ENCODE data around the gene FMN1. TPM values are rescaled to one million over a fixed set of nuclear protein-coding genes. Genes with fewer than 3 reads are reported as not detected.

The FMN1 gene
- total RNA-seq, 1 donor from 2014 or later: 20.1 TPM

DNA sequence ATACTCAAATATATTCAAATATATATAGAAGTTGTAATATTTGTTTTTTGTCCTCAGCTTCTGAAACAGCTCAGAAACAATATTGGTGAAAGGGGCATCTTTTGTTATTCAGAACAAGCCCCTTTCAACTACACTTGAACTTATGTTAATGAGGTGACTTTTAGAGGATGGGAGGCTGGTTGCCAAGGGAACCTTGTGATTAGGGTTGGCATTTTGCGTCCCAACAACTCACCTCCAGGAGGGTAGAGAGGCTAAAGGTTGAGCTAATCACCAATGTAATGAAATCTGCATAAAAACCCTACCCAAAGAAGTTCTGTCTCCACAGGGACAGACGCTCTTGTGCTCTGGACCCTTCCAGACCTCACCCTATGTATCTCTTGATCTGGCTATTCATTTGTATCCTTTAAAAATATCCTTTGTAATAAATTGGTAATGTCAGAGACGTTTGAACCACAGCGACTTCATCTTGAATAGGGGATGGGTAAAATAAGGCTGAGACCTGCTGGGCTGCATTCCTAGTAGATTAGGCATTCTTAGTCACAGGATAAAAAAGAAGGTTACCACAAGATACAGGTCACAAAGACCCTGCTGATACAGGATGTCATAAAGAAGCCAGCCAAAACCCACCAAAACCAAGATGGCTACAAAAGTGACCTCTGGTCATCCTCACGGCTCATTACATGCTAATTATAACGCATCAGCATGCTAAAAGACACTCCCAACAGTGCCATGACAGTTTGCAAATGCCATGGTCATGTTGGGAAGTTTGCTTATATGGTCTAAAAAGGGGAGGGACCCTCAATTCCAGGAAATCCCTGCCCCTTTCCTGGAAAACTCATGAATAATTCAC lies 111.1 kb downstream of the FMN1 start:
- Histone ChIP-seq H3K9me3 (no peaks in the 10 kb centered on the region), H3K36me3 (no peaks in the 10 kb centered on the region), H3K27ac (no peak overlapping the region), H3K4me1 (no peaks in the 10 kb centered on the region), H3K27me3 (no peaks in the 10 kb centered on the region), H3K4me3 (no peak overlapping the region)
- no peak for TF ChIP-seq CTCF (IDR thresholded peaks at IDR 0.05)
- TF ChIP-seq POLR2A (IDR thresholded peaks at IDR 0.05): no peak
- TF ChIP-seq POLR2AphosphoS5 (IDR thresholded peaks at IDR 0.05; ENCODE audit: insufficient read depth in 1 of 2, low read depth in 1 of 2): no peak
- intact Hi-C loops (cut with DNase I): no loop called here
- DNase-seq (ENCODE audit: extremely low spot score in 2 of 2): no peak

- TF ChIP-seq POLR2A (IDR thresholded peaks at IDR 0.05) (no peak), CTCF (IDR thresholded peaks at IDR 0.05) (no peak), POLR2AphosphoS5 (IDR thresholded peaks at IDR 0.05; ENCODE audit: insufficient read depth in 1 of 2, low read depth in 1 of 2) (no peak)
- Histone ChIP-seq H3K4me1 (no peaks in the 10 kb centered on the region), H3K27ac (no peak overlapping the region), H3K27me3 (no peaks in the 10 kb centered on the region), H3K36me3 (no peaks in the 10 kb centered on the region), H3K4me3 (no peak overlapping the region), H3K9me3 (no peaks in the 10 kb centered on the region)
- no peak for DNase-seq (ENCODE audit: extremely low spot score in 2 of 2)
- intact Hi-C loops (cut with DNase I): no loop called here
Observed at GRCh38 chr15:33080006-33080405, 114.5 kb downstream of the FMN1 start.

GRCh38 chr15:33078607-33079006 lies 115.9 kb downstream of the FMN1 start:
- intact Hi-C loops (cut with DNase I): no loop called here
- H3K36me3 ChIP-seq: no peaks in the 10 kb centered on the region
- TF ChIP-seq POLR2A (IDR thresholded peaks at IDR 0.05) (no peak), POLR2AphosphoS5 (IDR thresholded peaks at IDR 0.05; ENCODE audit: insufficient read depth in 1 of 2, low read depth in 1 of 2) (no peak), CTCF (IDR thresholded peaks at IDR 0.05) (no peak)
- DNase-seq (ENCODE audit: extremely low spot score in 2 of 2): no peak
- no peaks in the 10 kb centered on the region for H3K9me3 ChIP-seq
- H3K27me3 ChIP-seq: no peaks in the 10 kb centered on the region
- H3K27ac ChIP-seq: no peak overlapping the region
- H3K4me3 ChIP-seq: no peak overlapping the region
- H3K4me1 ChIP-seq: no peaks in the 10 kb centered on the region

GRCh38 chr15:33076937-33077336 lies 117.6 kb downstream of the FMN1 start:
- no peak overlapping the region for H3K27ac ChIP-seq
- no peaks in the 10 kb centered on the region for H3K36me3 ChIP-seq
- H3K4me1 ChIP-seq: no peaks in the 10 kb centered on the region
- no peak overlapping the region for H3K4me3 ChIP-seq
- no peaks in the 10 kb centered on the region for H3K9me3 ChIP-seq
- no peak for TF ChIP-seq CTCF (IDR thresholded peaks at IDR 0.05)
- no peak for TF ChIP-seq POLR2AphosphoS5 (IDR thresholded peaks at IDR 0.05; ENCODE audit: insufficient read depth in 1 of 2, low read depth in 1 of 2)
- no peak for TF ChIP-seq POLR2A (IDR thresholded peaks at IDR 0.05)
- intact Hi-C loops (cut with DNase I): no loop called here
- H3K27me3 ChIP-seq: no peaks in the 10 kb centered on the region
- DNase-seq (ENCODE audit: extremely low spot score in 2 of 2): no peak

DNA sequence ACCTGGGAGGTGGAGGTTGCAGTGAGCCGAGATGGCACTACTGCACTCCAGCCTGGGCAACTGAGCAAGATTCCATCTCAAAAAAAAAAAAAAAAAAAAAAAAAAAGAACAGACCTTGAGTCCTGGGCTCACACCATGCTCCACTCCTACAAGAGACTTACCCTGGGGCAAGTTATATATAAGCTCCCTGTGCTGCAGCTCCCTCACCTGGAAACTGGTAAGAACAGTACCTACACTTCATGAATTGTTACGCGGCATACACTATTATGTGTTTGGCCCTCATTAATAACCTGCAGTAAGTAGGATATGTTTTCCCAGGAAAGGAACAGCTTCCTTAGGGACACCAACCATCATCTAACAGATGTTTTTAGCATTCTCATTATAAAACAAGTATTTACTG lies 119.6 kb downstream of the FMN1 start:
- no peak overlapping the region for H3K4me3 ChIP-seq
- DNase-seq (ENCODE audit: extremely low spot score in 2 of 2): no peak
- no peaks in the 10 kb centered on the region for H3K4me1 ChIP-seq
- no peaks in the 10 kb centered on the region for H3K36me3 ChIP-seq
- no peak overlapping the region for H3K27ac ChIP-seq
- intact Hi-C loops (cut with DNase I): no loop called here
- H3K9me3 ChIP-seq: no peaks in the 10 kb centered on the region
- TF ChIP-seq POLR2AphosphoS5 (IDR thresholded peaks at IDR 0.05; ENCODE audit: insufficient read depth in 1 of 2, low read depth in 1 of 2): no peak
- TF ChIP-seq CTCF (IDR thresholded peaks at IDR 0.05): no peak
- TF ChIP-seq POLR2A (IDR thresholded peaks at IDR 0.05): no peak
- no peaks in the 10 kb centered on the region for H3K27me3 ChIP-seq

All from vagina (tissue), 2 donors.